ENCODE data around the gene SREBF1. TPM values are rescaled to one million over a fixed set of nuclear protein-coding genes. Genes with fewer than 3 reads are reported as not detected.

The SREBF1 gene
- total and polyA plus RNA-seq, 5 donors from 2014 or later = 4.5 to 141 (median 6.5) TPM

- Histone ChIP-seq H3K36me3 (ENCODE audit: control insufficient read depth, insufficient read depth, low read length) (no peaks in the 10 kb centered on the region), H3K4me3 (ENCODE audit: low read depth, low read length) (no peak overlapping the region), H3K4me1 (ENCODE audit: control insufficient read depth, insufficient read depth, low read length, poor library complexity, severe bottlenecking) (peaks cover 31% of the 10 kb centered on the region), H3K9me3 (ENCODE audit: control insufficient read depth in 2 of 2, low read length in 2 of 2) (no peaks in the 10 kb centered on the region), H3K27ac (ENCODE audit: insufficient read depth, low read length, poor library complexity, severe bottlenecking) (no peak overlapping the region), H3K27me3 (ENCODE audit: control insufficient read depth, insufficient read depth, low read length) (no peaks in the 10 kb centered on the region)
- Mint-ChIP-seq H3K27me3 (no peaks in the 10 kb centered on the region), H3K9me3 (no peaks in the 10 kb centered on the region), H3K4me3 (no peak overlapping the region), H3K4me1 (peaks cover 0 to 63% (median 34%) of the 10 kb centered on the region in 4 donors), H3K36me3 (no peaks in the 10 kb centered on the region), H3K27ac (no peak overlapping the region)
- DNase-seq (no peak), ATAC-seq (ENCODE audit: low read depth in 2 of 2) (no peak)
Observed at GRCh38 chr17:17830269-17830567, 6.6 kb downstream of the SREBF1 start.

GRCh38 chr17:17827826-17828621 lies 8.8 kb downstream of the SREBF1 start:
- Histone ChIP-seq H3K4me3 (ENCODE audit: low read depth, low read length) (no peak overlapping the region), H3K4me1 (ENCODE audit: control insufficient read depth, insufficient read depth, low read length, poor library complexity, severe bottlenecking) (peaks cover 34% of the 10 kb centered on the region), H3K36me3 (ENCODE audit: control insufficient read depth, insufficient read depth, low read length) (no peaks in the 10 kb centered on the region), H3K9me3 (ENCODE audit: control insufficient read depth in 2 of 2, low read length in 2 of 2) (no peaks in the 10 kb centered on the region), H3K27me3 (ENCODE audit: control insufficient read depth, insufficient read depth, low read length) (no peaks in the 10 kb centered on the region), H3K27ac (ENCODE audit: insufficient read depth, low read length, poor library complexity, severe bottlenecking) (no peak overlapping the region)
- peak overlapping the region in 3 of 4 donors; percentile 29 to 90 (median 47) for H3K4me3 Mint-ChIP-seq
- peak overlapping the region in 1 of 3 donors; percentile 52 for H3K27ac Mint-ChIP-seq
- no peak for ATAC-seq (ENCODE audit: low read depth in 2 of 2)
- H3K27me3 Mint-ChIP-seq = no peaks in the 10 kb centered on the region
- peaks cover 0 to 62% (median 30%) of the 10 kb centered on the region in 4 donors for H3K4me1 Mint-ChIP-seq
- H3K9me3 Mint-ChIP-seq = no peaks in the 10 kb centered on the region
- no peaks in the 10 kb centered on the region for H3K36me3 Mint-ChIP-seq
- no peak for DNase-seq

DNA sequence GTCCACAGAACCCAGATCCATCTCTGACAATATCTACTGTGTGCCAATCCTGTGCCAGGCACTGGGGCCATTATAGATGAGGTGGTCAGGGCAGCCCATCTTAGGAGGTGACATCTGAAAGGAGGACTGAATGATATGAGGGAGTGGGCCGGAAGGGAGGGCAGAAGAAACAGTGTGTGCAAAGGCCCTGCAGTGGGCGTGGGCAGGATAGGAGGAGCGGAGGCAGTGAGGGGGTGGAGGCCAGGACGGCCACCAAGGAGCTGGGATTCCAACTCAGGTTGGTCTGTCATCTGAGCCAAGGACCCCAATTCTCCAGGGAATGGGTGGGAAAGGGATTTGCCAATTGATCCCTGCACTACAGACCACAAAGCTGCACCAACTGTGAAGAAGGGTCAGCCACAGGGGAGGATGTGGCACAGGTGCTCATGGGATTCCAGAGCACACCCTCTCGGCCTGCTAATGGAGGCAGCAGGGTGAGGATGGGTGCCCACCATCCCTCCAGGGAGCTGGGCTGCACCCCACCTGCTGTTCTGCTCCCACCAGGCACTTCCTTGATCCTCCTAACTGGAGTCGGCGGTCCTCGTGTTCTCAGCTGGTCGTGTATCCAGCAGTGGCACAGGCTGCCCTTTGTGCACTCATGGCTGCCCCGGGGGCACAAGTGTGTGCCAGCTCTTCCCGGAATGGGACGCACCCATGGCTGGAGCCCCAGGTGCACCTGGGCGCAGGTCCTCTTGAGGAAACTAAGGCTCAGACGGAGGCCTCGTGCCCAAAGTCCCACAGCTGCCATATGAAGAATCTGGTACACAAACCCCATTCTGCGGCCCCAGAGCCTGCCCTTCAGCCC lies 9.6 kb downstream of the SREBF1 start:
- Mint-ChIP-seq H3K9me3 (no peaks in the 10 kb centered on the region), H3K27ac (peak overlapping the region; percentile 71 to 90 (median 79)), H3K4me3 (peak overlapping the region in 2 of 4 donors; percentile 59 to 61), H3K4me1 (peaks cover 0 to 66% (median 39%) of the 10 kb centered on the region in 4 donors), H3K27me3 (no peaks in the 10 kb centered on the region), H3K36me3 (no peaks in the 10 kb centered on the region)
- Histone ChIP-seq H3K9me3 (ENCODE audit: control insufficient read depth in 2 of 2, low read length in 2 of 2) (no peaks in the 10 kb centered on the region), H3K4me1 (ENCODE audit: control insufficient read depth, insufficient read depth, low read length, poor library complexity, severe bottlenecking) (peaks cover 43% of the 10 kb centered on the region), H3K36me3 (ENCODE audit: control insufficient read depth, insufficient read depth, low read length) (no peaks in the 10 kb centered on the region), H3K27ac (ENCODE audit: insufficient read depth, low read length, poor library complexity, severe bottlenecking) (no peak overlapping the region), H3K4me3 (ENCODE audit: low read depth, low read length) (no peak overlapping the region), H3K27me3 (ENCODE audit: control insufficient read depth, insufficient read depth, low read length) (no peaks in the 10 kb centered on the region)
- no peak for DNase-seq
- no peak for ATAC-seq (ENCODE audit: low read depth in 2 of 2)

DNA sequence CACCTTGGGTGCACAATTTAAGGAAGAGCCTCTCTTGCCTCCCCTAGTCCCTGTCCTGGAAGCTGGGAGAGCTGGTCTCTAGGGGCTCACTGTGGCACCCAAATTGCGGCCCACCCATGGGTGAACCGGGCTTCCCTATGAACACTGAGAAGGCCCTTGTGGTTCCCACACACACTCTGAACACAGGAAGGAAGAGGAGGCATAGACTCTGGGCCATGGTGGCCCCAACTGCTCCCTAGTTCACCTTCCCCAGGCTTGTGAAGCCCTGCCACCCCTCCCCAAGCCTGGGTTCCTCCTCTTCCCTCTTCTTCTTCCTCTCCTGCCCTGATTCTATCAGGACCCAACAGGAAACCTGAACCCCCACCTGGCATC lies 10.5 kb downstream of the SREBF1 start:
- H3K9me3 Mint-ChIP-seq = no peaks in the 10 kb centered on the region
- DNase-seq (no peak), ATAC-seq (ENCODE audit: low read depth in 2 of 2) (no peak)
- Histone ChIP-seq H3K27me3 (ENCODE audit: control insufficient read depth, insufficient read depth, low read length) (no peaks in the 10 kb centered on the region), H3K4me1 (ENCODE audit: control insufficient read depth, insufficient read depth, low read length, poor library complexity, severe bottlenecking) (peaks cover 47% of the 10 kb centered on the region), H3K9me3 (ENCODE audit: control insufficient read depth in 2 of 2, low read length in 2 of 2) (no peaks in the 10 kb centered on the region), H3K27ac (ENCODE audit: insufficient read depth, low read length, poor library complexity, severe bottlenecking) (peak overlapping the region; percentile 41), H3K4me3 (ENCODE audit: low read depth, low read length) (no peak overlapping the region), H3K36me3 (ENCODE audit: control insufficient read depth, insufficient read depth, low read length) (no peaks in the 10 kb centered on the region)
- H3K4me1 Mint-ChIP-seq = peaks cover 0 to 69% (median 44%) of the 10 kb centered on the region in 4 donors
- H3K36me3 Mint-ChIP-seq = no peaks in the 10 kb centered on the region
- no peaks in the 10 kb centered on the region for H3K27me3 Mint-ChIP-seq
- H3K4me3 Mint-ChIP-seq = peak overlapping the region in 3 of 4 donors; percentile 41 to 61 (median 58)
- H3K27ac Mint-ChIP-seq = peak overlapping the region; percentile 71 to 90 (median 79)

- no peaks in the 10 kb centered on the region for H3K36me3 ChIP-seq (ENCODE audit: control insufficient read depth, insufficient read depth, low read length)
- no peak for ATAC-seq (ENCODE audit: low read depth in 2 of 2)
- Mint-ChIP-seq H3K36me3 (no peaks in the 10 kb centered on the region), H3K4me3 (peak overlapping the region; percentile 52 to 91 (median 76)), H3K27ac (peak overlapping the region in 2 of 3 donors; percentile 90), H3K4me1 (peaks cover 0 to 78% (median 53%) of the 10 kb centered on the region in 4 donors), H3K9me3 (no peaks in the 10 kb centered on the region), H3K27me3 (no peaks in the 10 kb centered on the region)
- H3K27ac ChIP-seq (ENCODE audit: insufficient read depth, low read length, poor library complexity, severe bottlenecking) = peak overlapping the region; percentile 88
- DNase-seq = no peak
- no peaks in the 10 kb centered on the region for H3K9me3 ChIP-seq (ENCODE audit: control insufficient read depth in 2 of 2, low read length in 2 of 2)
- H3K4me1 ChIP-seq (ENCODE audit: control insufficient read depth, insufficient read depth, low read length, poor library complexity, severe bottlenecking) = peaks cover 55% of the 10 kb centered on the region
- no peaks in the 10 kb centered on the region for H3K27me3 ChIP-seq (ENCODE audit: control insufficient read depth, insufficient read depth, low read length)
- no peak overlapping the region for H3K4me3 ChIP-seq (ENCODE audit: low read depth, low read length)
Observed at GRCh38 chr17:17824783-17825614, 11.8 kb downstream of the SREBF1 start.

- peak overlapping the region; percentile 88 for H3K27ac ChIP-seq (ENCODE audit: insufficient read depth, low read length, poor library complexity, severe bottlenecking)
- no peaks in the 10 kb centered on the region for H3K9me3 Mint-ChIP-seq
- peak in 1 of 2 donors; percentile 5 for ATAC-seq (ENCODE audit: low read depth in 2 of 2)
- H3K36me3 ChIP-seq (ENCODE audit: control insufficient read depth, insufficient read depth, low read length) = no peaks in the 10 kb centered on the region
- H3K4me1 Mint-ChIP-seq = peaks cover 0 to 82% (median 58%) of the 10 kb centered on the region in 4 donors
- H3K27ac Mint-ChIP-seq = peak overlapping the region in 2 of 3 donors; percentile 90 to 96
- H3K4me3 ChIP-seq (ENCODE audit: low read depth, low read length) = peak overlapping the region; percentile 77
- H3K27me3 Mint-ChIP-seq = no peaks in the 10 kb centered on the region
- peak overlapping the region; percentile 68 to 91 (median 86) for H3K4me3 Mint-ChIP-seq
- H3K36me3 Mint-ChIP-seq = no peaks in the 10 kb centered on the region
- no peak for DNase-seq
- peaks cover 62% of the 10 kb centered on the region for H3K4me1 ChIP-seq (ENCODE audit: control insufficient read depth, insufficient read depth, low read length, poor library complexity, severe bottlenecking)
- no peaks in the 10 kb centered on the region for H3K27me3 ChIP-seq (ENCODE audit: control insufficient read depth, insufficient read depth, low read length)
- no peaks in the 10 kb centered on the region for H3K9me3 ChIP-seq (ENCODE audit: control insufficient read depth in 2 of 2, low read length in 2 of 2)
Observed at GRCh38 chr17:17824119-17824782, 12.5 kb downstream of the SREBF1 start.
